Activated CD4-positive, alpha-beta T cell treated with anti-CD3 and anti-CD28 coated beads, Interleukin-2, amount 50 U/mL, for 1 hour (primary cell): ENCODE results near the gene NMUR1.
A peak's percentile ranks its signal among the peaks of the same experiment; 100 is the strongest.

ENCODE experiments used
- DNase-seq: peaks from one replicate; pipeline ENCODE4 v3.0.0-alpha.2; 2020

NMUR1 gene

GRCh38 chr2:231552752-231553151, 22.5 kb upstream of the NMUR1 start:
- no peak for DNase-seq

DNA sequence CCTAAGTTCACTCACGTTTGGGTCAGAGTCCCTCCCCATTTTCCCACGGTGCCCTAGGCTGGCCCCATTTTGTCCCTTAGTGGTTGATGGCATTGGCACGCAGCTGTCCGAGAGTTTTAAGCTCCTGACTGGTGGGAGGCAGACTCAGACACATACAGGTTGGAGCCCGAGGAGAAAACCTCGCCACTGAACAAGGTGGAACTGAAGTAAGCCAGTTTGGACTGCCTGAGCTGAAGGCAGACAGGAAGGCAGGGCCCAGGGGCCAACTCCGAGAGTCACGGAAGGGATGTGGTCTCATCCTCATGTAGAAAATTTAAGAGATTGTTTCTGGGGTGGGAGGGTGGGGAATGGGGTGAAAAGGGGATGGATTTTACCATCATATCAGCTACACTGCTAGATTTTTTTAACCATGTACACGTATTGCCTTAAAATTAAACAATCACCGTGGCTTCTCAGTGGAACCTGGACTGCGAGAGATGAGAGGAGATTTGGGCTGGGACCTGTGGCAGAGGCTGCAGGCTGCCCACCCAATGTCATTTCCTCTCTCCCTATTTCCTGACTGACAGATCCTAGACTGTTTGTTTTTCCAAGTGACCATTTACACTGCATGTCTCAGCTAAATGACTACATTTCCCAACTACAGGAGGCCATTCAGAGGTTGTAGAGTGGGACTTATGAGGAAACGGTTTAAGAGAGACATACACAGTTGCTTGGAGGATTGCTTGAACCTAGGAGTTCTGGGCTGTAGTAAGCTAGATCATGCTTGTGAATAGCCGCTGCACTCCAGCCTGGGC, 19.4 kb upstream of the NMUR1 start:
- DNase-seq, result no peak

DNA sequence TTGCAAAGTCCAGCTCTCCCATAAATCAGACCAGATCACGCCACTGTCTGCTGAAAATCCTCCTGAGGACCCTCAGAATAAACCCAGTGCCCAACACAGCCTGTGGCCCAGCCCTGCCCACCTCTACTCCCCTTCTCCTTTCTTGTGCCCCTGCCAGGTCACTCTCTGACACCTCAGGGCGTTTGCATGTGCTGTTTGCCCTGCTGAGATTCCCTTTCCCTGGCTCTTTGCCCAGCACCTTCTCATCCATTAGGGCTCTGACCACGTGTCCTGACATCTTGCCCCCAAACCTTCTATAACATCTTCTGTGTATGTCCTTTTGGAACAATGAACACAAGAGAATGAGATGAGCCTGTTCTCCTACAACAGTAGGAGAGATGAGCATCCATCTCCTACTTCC, 18.5 kb upstream of the NMUR1 start:
- no peak for DNase-seq

DNA sequence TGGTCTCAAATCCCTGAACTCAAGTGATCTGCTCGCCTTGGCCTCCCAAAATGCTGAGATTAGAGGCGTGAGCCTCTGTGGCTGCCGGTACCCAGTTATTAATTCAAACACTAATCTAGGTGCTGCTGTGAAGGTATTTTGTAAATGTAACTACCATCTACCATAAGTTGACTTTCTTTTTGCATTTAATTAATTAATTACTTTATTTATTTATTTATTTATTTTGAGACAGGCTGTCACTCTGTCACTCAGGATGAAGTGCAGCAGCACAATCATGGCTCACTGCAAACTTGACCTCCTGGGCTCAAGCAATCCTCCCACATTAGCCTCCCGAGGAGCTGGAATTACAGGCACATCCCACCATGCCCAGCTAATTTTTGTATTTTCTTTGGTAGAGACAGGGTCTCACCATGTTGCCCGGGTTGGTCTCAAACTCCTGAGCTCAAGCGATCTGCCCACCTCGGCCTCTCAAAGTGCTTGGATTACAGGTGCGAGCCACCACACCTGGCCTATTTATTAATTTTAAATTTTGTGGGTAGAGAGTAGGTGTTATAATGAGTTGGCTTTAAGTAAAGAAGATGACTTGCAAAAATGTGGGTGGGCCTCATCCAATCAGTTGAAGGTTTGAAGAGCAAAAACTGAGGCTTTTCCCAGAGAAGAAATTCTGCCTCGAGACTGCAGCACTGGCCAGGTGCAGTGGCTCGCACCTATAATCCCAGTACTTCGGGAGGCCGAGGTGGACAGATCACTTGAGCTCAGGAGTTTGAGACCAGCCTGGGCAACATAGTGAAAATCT, 17.3 kb upstream of the NMUR1 start:
- no peak for DNase-seq

- DNase-seq, result no peak
These were observed 15.9 kb upstream of the NMUR1 start for GRCh38 chr2:231546014-231546715.

DNA sequence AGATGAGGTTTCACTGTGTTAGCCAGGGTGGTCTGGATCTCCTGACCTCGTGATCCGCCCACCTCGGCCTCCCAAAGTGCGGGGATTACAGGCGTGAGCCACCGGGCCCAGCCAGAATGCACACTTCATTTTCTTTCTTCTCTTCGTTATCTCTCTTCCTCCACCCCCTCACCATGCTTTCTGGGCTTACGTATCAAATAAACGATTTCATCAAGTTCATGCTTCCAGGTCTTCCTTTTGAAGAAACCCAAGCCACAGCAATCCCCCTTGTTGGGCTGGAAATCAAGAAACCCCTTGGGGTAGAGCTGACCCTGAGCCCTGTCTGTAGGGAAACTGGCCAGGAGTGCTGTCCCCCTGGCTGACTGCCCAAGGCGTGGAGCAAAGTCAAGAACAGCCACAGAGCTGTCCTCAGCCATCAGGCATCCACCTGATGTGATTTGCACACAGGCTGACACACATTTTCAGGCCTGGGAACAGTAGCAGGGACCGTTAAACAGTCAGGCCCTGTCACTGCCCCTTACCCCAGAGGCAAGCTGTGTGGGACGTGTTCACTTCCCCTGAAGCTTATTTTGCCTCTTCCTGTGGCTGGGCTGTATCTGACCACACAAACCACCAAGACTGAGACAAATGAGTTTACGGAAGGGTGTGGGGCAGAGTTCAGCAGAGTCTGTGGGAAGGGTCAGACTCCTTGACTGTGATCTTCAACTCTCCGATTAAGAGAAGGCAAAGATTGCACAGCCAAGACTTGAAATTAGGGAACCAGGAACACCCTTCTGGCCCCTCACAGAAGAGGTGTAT, 15.1 kb upstream of the NMUR1 start:
- peak; percentile 13 for DNase-seq

DNA sequence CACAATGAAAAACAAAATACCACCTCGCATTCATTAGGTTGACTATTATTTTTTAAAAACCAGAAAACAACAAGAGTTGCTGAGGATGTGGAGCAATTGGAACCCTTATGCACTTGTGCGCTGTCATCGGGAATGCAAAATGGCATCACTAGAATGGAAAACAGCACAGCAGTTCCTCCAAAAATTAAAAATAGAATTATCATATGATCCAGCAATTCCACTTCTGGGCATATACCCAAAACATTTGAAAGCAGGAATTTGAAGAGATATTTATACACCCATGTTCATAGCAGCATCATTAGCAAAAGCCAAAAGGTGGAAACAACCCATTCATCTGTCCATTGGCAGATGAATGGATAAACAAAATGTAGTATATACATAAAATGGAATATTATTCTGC, 11.9 kb upstream of the NMUR1 start:
- DNase-seq, result no peak

DNA sequence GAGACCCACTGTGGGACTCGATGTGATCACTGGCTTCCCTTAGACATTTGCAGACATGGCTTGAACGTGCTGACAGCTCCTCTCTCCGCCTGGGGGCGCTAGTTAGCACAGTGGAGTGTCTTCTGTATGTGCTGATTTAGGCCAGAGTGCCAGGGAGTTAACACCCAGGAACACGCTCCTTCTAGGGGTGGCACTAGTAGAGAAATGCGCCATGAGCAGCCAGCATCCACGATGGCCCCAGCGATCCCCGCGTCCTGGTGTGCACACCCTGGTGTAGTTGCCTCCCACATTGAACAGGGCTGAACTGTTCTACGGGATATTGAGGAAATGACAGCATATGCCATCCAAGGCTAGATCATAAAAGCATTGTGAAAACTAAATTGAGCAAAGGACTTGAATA, 11.4 kb upstream of the NMUR1 start:
- DNase-seq, result no peak

DNA sequence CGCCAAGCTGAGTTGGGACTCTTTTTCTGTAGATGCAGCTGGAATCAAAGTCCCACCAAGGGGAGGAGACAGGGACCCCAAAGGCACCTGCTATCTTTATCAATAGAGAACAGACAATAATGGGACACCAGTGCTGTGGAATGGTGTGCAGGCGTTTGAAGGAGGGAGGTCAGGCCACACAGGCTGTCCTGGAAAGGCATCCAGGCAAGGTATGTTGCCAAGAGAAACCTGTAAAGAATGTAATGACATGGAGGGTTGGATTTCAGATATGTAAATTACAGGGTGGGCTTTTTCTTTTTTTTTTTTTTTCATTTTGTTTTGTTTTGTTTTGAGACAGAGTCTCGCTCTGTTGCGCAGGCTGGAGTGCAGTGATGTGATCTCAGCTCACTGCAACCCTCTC, 9.7 kb upstream of the NMUR1 start:
- DNase-seq, result no peak

- DNase-seq, result no peak
These were observed 5.7 kb upstream of the NMUR1 start for GRCh38 chr2:231535961-231536360.

GRCh38 chr2:231533777-231534125, 3.5 kb upstream of the NMUR1 start:
- no peak for DNase-seq

DNA sequence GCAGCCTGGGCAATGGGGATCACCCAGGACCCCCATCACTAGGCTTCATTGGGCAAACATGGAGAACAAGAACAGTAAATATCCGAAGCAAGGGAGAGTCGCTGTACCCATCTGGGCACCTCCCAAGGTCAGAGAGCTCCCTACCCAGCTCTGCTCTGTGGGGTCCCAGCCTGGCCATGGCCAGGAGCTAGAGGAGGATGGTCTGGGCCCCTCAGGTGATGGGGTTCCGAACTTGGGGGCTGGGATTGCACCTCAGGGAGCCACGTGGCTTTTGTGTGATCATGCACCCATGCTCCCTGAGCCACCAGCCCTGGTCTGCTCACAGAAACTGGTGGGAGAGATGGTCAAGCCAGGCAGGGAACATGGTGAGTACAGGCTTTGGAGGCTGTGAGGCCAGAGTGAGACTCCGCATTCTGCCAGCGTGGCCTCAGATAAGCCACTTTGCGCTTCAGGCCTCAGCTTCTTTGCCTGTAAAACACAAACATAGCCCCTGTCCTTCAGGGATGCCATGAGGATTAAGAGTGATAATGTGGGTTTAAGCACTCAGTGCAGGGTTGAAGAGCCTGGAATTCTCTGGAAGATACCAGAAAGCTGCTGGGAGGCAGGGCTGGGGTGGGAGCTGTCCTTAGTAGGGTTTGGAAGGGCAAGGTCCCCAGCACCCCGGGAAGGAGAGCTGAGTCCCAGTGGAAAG, 3.0 kb upstream of the NMUR1 start:
- DNase-seq, result no peak

DNA sequence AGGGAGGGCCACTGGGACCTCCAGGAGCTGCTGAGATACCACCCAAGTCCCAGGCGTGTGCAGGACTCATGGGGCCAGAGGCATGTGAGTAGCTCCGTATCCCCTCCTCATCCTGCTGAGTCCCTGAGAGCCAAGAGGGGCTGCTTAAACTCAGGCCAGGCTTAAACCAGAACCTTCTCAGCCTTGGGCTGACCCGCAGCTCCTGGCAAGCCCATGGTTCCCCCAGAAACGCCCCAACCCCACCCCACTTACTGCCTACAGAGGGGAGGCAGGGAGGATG, 2.5 kb upstream of the NMUR1 start:
- DNase-seq, result no peak

GRCh38 chr2:231531883-231532755, 1.9 kb upstream of the NMUR1 start:
- no peak for DNase-seq

DNA sequence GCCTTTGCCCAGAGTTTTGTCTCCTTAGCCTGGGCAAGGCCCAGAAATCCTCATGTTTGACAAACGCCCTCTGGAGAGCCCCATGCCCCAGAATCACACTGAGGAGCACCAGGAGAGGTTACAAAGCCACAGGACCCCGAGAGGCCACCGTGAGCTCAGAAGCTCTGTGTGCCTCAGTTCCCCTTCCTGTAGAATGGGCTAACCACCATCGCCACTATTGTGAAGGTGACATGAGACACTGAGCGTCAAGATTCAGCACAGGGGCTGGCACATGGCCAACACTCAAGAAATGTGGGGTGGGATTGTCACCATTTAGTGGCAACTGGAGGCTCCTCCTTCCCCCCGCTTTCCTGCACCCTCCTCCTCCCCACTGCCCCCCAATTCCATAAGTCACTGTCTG, 1.2 kb upstream of the NMUR1 start:
- DNase-seq, result no peak

GRCh38 chr2:231528636-231529030, 1.6 kb downstream of the NMUR1 start:
- DNase-seq, result no peak

DNA sequence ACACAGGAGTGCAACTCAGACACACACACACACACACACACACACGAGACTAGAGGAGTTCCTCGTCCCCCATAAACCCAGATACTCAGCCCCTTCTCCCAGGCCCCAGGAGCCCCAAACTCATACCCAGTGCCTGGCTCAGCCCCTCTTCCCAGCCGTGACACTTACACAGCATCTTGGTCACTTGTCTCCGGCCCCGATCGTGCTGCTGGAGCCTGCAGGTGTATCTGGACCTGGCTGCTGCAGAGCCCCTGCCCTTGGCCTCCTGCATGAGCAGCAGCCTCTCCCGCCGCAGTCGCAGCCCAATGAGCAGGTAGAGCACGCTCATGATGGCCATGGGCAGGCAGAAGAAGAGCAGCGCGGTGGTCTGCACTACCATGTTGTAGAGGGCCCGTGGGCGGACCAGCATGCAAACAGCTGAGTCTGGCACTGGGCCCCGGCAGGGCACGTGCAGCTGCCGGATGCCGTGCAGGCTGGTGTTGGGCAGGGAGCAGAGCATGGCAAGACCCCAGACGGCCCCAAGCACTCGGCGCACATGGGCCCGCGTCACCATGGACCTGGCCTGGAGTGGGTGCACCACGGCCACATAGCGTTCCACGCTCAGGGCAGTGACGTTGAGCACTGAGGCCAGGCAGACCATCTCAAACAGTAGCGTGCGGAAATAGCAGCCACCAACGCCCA, 2.1 kb downstream of the NMUR1 start:
- DNase-seq, result no peak

DNA sequence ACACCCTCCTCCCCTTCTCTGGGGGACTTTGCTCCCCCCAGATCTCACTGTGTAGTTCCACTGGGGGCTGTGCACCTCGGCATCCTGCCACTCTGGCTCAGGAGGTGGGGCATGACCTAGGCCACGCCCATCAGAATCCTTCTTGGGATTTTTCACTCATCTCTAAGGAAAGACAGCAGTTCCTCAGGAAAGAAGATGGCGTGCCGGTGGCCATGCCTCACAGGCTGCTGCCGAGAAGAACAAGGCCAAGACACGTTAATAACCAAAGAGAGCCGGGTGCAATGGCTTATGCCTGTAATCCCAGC, 3.2 kb downstream of the NMUR1 start:
- DNase-seq, result no peak

DNA sequence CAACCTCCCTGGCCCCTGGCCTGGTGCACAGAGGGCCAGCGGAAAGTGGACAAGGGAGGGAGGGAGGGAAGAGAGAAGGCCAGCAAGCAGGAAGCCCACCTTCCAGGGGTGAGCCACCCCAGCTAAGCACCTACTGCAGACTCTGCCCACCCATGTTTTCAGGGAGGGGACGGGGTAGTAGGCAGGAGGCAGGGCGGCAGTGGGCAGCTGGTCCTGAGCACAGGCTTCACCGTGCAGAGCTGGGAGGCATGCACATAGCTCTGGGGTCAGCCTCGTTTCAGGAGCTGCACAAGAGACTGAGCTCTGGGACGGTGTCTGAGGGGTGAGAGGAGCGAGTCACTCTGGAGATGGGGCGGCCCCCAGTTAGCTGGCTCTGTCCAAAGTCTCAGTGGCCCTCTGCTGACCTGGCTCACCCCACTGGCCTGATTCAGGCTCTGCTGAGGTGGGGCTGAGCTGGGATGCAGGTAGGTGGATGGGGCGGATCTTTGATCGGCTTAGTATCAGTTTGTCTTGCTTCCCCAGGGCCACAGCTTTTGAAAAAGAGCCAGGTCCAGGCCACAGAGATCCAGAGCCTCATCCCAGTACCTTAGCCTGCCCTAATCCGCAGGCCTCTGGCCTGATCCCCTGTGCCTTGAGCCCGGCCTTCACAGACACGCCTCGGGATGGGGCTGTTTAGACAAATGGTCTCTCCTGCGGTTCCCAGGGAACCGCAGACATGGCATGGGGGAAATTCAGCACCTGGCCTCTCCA, 3.7 kb downstream of the NMUR1 start:
- DNase-seq, result no peak
